Measurements from ENCODE around the gene URGCP.
"Not testable (repeated sequence)": the region's sequence is repeated elsewhere in the genome, so short reads cannot be mapped to it uniquely, and the experiment has no call there.

Gene URGCP

DNA sequence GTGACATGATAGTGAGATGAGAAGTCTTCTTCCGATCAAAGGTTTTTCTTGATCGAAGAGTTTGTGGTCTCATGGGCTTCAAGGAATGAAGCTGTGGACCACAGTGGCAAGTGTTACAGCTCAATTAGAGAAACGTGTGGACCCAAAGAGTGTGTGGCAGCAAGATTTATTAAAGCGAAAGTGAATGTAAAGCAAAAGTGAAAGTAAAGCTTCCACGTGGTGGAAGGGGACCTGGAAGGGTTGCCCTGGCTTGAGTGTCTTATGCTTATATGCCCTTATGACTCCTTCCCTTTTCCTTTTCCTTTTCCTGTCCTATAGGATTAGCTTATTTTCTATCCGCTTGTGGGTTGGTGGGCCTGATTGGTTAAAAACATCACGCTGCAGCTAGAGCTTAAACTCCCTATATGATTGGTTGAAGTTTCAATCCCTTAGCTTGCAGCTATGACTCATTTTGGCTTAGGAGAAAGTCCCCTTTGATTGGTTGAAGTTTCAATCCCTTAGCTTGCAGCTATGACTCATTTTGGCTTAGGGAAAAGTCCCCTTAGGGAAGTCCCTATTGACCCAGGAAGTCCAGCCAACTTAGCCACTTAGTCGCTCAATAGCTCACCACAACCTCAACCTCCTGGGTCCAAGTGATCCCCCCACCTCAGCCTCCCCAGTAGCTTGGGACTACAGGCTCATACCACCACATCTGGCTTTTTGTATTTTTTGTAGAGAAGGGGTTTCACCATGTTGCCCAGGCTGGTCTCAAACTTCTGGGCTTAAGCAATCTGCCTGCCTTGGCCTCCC, 71.7 kb downstream of the URGCP start:
- DNase-seq (ENCODE audit: low spot score) = no peak

DNA sequence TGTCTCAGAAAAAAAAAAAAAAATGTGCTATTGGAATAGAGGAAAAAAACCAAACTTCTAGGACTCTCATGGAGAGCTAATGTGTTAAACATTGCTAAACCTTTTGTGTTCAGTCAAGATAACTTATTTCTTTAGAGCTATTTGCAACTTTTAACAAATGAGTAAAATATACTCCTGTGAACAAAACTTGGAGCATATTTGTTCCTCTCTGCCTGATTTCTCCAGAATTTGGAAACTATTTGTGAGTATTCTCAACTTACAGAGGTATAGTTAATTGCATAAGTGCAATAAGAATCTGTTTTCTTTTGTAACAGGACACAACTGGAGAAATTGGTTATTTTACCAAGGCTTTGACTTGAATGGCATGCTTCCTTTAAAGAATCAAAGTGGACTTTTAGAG, 75.5 kb downstream of the URGCP start:
- DNase-seq (ENCODE audit: low spot score) = not testable (repeated sequence)
